ENCODE measurements around the gene ADAMTS4.

GRCh38 chr1:161206411-161207140 is 7.7 kb upstream of the ADAMTS4 start:
- TF ChIP-seq, protein P1, sequence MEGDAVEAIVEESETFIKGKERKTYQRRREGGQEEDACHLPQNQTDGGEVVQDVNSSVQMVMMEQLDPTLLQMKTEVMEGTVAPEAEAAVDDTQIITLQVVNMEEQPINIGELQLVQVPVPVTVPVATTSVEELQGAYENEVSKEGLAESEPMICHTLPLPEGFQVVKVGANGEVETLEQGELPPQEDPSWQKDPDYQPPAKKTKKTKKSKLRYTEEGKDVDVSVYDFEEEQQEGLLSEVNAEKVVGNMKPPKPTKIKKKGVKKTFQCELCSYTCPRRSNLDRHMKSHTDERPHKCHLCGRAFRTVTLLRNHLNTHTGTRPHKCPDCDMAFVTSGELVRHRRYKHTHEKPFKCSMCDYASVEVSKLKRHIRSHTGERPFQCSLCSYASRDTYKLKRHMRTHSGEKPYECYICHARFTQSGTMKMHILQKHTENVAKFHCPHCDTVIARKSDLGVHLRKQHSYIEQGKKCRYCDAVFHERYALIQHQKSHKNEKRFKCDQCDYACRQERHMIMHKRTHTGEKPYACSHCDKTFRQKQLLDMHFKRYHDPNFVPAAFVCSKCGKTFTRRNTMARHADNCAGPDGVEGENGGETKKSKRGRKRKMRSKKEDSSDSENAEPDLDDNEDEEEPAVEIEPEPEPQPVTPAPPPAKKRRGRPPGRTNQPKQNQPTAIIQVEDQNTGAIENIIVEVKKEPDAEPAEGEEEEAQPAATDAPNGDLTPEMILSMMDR (conservative IDR thresholded peaks at IDR 0.05 in 1 of 2, IDR thresholded peaks at IDR 0.05 in 1 of 2; ENCODE audit: low read depth in 1 of 2, low read length in 2 of 2) = no peak
- TF ChIP-seq EZH2 (IDR thresholded peaks at IDR 0.05; ENCODE audit: low read length, missing control alignments) = no peak

Measured in fibroblast of lung (primary cell).